Brain microvascular endothelial cell (primary cell): ENCODE data around the gene ACKR2.

Experiments
- DNase-seq: peaks from one replicate; pipeline ENCODE4 v3.0.0-alpha.2; 2020
- H3K27ac ChIP-seq: fragments of 250-450 bp; sonication (Bioruptor Pico); 2 replicates; pipeline ENCODE4 v1.5.1; 2020; ENCODE audit warnings: mild to moderate bottlenecking, moderate library complexity
- H3K27me3 ChIP-seq: fragments of 250-450 bp; sonication (Bioruptor Pico); replicated peaks from 2 replicates; pipeline ENCODE4 v1.5.1; 2020; ENCODE audit warnings: mild to moderate bottlenecking
- H3K36me3 ChIP-seq: fragments of 250-450 bp; sonication (Bioruptor Pico); replicated peaks from 2 replicates; pipeline ENCODE4 v1.5.1; 2020; ENCODE audit warnings: mild to moderate bottlenecking
- H3K4me3 ChIP-seq: 2 replicates; pipeline ENCODE4 v1.5.1; 2011; ENCODE audit warnings: low read depth, mild to moderate bottlenecking, control low read depth, low read length, moderate library complexity
- in situ Hi-C: cut with HindIII; loops from 2 replicates; pipeline ENCODE4 v1.10.0; 2017; ENCODE audit warnings: low sequenced_read_pairs, low pct_ligation_motif_present
- TF ChIP-seq, protein P1 (sequence below): IDR thresholded peaks from 2 replicates; pipeline ENCODE4 v1.5.1; 2011; ENCODE audit warnings: low read depth, mild to moderate bottlenecking, moderate library complexity, low read length, control low read depth, inconsistent platforms; ENCODE audit errors: missing control alignments

The ACKR2 gene

DNA sequence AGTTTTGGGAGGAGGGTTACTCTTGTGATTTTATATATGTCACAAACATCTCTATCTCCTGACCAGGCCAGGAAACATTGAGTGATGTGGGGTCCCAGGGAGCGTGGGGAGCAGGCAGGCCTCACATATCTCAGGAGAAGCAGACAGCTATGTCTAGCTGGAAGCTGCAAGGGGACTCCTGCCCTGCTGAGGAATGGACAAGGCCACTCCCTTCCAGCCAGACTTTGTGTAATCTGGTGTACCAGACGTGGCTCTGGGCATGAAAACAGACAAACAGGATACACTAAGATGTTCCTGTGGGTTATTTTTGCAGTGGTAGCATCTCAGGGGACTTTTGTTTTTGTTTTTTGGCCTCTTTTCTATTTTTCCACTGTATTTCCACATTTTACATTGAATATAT lies 43.2 kb downstream of the ACKR2 start:
- Histone ChIP-seq H3K4me3 (no peak overlapping the region), H3K36me3 (no peaks in the 10 kb centered on the region), H3K27ac (no peak overlapping the region), H3K27me3 (no peaks in the 10 kb centered on the region)
- DNase-seq: no peak
- in situ Hi-C loops: no loop called here
- TF ChIP-seq, protein P1, sequence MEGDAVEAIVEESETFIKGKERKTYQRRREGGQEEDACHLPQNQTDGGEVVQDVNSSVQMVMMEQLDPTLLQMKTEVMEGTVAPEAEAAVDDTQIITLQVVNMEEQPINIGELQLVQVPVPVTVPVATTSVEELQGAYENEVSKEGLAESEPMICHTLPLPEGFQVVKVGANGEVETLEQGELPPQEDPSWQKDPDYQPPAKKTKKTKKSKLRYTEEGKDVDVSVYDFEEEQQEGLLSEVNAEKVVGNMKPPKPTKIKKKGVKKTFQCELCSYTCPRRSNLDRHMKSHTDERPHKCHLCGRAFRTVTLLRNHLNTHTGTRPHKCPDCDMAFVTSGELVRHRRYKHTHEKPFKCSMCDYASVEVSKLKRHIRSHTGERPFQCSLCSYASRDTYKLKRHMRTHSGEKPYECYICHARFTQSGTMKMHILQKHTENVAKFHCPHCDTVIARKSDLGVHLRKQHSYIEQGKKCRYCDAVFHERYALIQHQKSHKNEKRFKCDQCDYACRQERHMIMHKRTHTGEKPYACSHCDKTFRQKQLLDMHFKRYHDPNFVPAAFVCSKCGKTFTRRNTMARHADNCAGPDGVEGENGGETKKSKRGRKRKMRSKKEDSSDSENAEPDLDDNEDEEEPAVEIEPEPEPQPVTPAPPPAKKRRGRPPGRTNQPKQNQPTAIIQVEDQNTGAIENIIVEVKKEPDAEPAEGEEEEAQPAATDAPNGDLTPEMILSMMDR: no peak

DNA sequence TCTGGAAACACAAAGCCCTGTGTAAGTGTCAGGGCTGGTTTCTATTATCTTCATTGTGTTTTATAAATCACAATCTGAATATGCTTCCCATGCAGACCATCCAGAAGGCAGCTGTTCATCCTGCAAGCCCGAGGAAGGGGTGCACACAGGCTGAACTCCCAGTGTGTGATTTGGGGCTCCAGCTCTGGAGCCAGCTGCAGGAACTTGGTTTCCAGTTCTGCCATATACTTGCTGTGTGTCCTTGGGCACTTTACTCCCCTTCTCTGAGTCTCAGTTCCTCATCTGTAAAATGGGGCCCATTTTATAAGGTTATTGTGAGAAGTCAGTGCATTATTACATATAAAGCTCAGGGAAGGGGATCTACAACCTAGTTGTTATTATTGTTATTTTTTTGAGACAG lies 43.8 kb downstream of the ACKR2 start:
- H3K36me3 ChIP-seq: no peaks in the 10 kb centered on the region
- TF ChIP-seq, protein P1: no peak
- in situ Hi-C loops: no loop called here
- no peak overlapping the region for H3K4me3 ChIP-seq
- H3K27me3 ChIP-seq: no peaks in the 10 kb centered on the region
- H3K27ac ChIP-seq: no peak overlapping the region
- DNase-seq: no peak

DNA sequence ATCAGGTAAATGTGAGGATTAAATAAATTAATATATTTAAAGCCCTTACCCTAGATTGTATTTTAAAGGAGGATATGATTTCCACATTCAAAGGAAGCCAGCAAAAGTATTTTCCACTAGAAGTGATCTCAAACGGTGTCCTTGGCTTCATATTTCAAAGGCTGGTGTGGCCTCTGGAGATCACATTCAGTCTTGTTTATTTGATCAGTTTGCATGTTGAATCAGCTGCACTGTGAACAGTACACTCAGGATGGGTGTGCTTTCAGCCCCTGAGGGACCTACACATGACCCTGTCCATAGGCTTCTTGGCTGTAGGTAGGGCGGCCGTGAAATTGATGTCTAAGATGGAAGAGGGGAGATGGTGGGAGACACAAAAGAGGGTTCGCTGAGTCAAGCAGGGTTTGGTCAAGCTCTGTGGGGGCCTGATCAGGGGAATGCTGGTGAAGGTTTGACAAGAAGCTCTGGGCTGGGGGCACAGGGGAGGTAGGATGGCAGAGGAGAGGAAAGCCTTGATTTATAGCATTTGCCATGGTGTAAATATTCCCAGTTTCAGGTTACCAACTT lies 44.6 kb downstream of the ACKR2 start:
- no peaks in the 10 kb centered on the region for H3K27me3 ChIP-seq
- no peak overlapping the region for H3K27ac ChIP-seq
- H3K4me3 ChIP-seq: no peak overlapping the region
- TF ChIP-seq, protein P1: no peak
- no peak for DNase-seq
- in situ Hi-C loops: no loop called here
- H3K36me3 ChIP-seq: no peaks in the 10 kb centered on the region

DNA sequence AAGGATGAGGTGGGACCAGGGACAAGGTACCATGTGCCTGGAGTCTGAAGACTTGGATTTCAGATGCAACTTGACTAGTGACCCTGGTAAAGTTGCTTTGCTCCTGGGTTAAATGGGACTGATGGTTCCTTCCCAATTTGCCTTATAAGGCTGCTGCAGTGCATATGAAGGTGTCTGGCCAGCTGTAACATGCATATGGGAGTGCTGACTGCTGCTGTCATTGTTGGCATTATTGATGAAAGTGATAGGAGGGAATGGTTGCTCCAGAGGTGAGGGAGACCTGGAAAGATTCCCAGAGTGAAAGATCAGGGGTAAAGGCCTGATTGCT lies 45.9 kb downstream of the ACKR2 start:
- H3K27me3 ChIP-seq: no peaks in the 10 kb centered on the region
- no peaks in the 10 kb centered on the region for H3K36me3 ChIP-seq
- TF ChIP-seq, protein P1: no peak
- in situ Hi-C loops: no loop called here
- DNase-seq: no peak
- no peak overlapping the region for H3K27ac ChIP-seq
- no peak overlapping the region for H3K4me3 ChIP-seq

DNA sequence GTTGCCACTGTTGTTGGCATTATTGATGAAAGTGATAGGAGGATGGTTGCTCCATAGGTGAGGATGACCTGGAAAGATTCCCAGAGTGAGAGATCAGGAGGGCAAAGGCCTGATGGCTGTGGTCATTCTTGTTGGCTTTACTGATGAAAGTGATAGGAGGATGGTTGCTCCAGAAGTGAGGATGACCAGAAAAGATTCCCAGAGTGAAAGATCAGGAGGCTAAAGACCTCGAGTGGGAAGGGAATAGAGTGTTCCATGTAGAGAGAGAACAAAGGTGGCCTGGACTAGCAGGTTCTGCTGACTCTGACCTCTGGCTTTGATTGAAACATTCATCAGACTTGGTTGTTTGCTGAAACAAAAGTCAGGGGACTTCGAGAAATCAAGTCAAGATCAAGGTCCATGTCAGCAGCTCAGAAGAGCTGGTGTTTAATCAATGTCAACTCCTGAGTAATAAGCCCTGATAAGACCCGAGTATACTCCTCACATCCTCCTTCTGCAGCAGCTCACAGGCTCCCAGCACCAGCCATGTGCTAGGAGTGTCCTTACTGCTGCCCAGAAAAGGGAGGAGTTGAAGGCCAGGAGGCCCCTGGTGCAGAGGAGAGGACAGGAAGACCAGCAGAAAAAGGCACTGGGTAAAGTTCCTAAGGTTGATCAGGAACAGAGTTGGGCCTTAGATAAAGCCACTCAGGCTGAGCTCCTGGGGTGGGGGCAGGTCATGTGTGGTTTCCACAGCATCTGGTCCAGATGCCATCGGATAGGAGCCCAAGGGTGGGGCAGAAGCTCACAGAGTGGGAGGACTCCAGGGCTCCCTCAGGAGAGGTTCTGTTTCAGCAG lies 46.5 kb downstream of the ACKR2 start:
- in situ Hi-C loops: no loop called here
- Histone ChIP-seq H3K27me3 (no peaks in the 10 kb centered on the region), H3K27ac (no peak overlapping the region), H3K36me3 (no peaks in the 10 kb centered on the region), H3K4me3 (no peak overlapping the region)
- TF ChIP-seq, protein P1: no peak
- no peak for DNase-seq

DNA sequence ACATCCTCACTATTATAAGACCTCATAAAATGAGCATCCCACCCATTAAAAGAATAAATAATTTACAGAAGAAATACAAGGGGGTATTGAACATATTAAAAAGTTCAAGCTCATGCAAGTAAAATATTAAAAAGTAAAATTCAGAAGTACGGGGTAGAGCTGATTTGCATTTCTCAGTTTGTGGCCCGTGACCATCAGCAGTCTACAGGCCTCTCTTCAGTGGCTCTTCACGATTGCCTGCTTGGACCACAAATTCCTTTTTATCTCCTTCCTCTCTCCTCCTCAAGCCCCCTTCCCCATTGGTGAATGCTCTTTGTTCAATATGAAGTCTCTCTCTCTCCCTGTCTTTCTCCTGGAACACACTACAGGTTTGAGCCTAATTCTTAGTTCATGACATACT lies 47.3 kb downstream of the ACKR2 start:
- no peak for DNase-seq
- no peak overlapping the region for H3K4me3 ChIP-seq
- in situ Hi-C loops: no loop called here
- H3K36me3 ChIP-seq: no peaks in the 10 kb centered on the region
- no peaks in the 10 kb centered on the region for H3K27me3 ChIP-seq
- no peak overlapping the region for H3K27ac ChIP-seq
- TF ChIP-seq, protein P1: no peak
